ENCODE results near the gene DAGLA. TPM values are rescaled to one million over a fixed set of nuclear protein-coding genes. Genes with fewer than 3 reads are reported as not detected.

The DAGLA gene
- total RNA-seq, 2 donors from 2014 or later, result 7.0 to 9.9 TPM

DNA sequence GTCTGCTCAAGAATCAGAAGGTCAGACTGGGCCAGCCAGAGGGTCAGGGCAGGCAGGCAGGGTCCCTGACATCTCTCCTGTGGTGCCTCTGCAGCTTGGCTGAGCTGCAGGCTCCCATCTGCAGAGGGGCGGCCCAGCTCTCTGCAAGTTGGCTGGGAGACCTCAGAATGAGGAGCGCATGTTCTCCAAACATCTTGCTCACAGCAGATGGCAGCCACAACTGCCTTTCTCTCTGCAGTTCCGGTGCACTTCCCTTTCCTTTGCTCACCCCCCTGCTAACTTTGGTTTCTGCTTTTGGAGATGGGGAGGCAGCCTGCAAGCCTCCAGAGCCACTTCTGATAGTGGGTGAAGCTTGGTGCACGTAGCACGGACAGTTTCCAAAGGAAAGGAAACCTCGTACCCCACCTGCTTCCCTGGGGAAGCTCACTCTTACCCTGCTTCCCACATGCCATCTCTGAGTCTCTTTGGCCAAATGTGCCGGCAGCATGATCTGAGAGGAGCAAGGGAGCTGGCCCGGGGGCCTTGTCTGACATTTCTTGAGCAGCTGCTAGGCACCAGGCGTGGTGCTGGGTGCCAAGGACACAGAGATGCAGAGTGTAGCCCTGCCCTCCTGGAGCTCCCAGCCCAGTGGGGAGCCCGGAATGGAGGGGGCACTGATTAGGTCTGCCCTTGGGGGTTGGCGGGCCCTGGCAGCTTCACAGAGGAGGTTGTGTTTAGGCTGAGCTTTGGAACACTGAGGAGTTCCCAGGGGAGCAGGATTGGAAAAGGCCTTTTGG, 18.2 kb downstream of the DAGLA start:
- Histone ChIP-seq H3K9me3 (no peaks in the 10 kb centered on the region), H3K27me3 (no peaks in the 10 kb centered on the region), H3K36me3 (replicated peaks in 1 of 2; ENCODE audit: insufficient read depth in 1 of 2, low read depth in 2 of 2) (no peaks in the 10 kb centered on the region), H3K4me3 (no peak overlapping the region), H3K4me1 (peaks cover 84% of the 10 kb centered on the region), H3K27ac (peak overlapping the region; percentile 30 to 96 (median 80))
- intact Hi-C loops (cut with DNase I), result no loop called here
- peak in 2 of 4 donors; percentile 36 to 45 for DNase-seq
- TF ChIP-seq CTCF (IDR thresholded peaks at IDR 0.05) (no peak), POLR2A (IDR thresholded peaks at IDR 0.05) (no peak)
- 55 to 59% methylated on average over 10 of the region's 11 CpGs for WGBS, 2 donors
- no peak for ATAC-seq

DNA sequence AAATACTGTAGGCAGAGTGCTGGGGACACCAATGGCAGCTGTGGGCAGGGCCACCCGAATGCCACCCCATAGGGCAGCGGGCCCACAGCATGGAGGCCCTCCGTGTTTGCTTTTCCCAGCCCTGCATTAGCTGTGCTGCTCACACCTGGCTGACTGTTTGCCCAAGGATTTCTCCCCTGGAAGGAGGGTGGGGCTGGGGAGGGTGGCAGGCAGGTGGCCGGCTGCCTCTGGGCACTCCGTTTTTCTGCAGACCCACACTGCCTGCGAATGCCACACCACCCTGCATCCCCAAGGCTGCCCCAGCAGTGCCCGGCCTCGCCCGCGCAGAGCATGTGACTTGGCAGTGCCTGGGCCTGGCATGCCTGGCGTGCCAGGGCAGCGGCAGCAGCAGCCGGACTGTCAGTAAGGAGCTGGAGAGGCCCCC, 19.6 kb downstream of the DAGLA start:
- peaks cover 70% of the 10 kb centered on the region for H3K4me1 ChIP-seq
- DNase-seq, result peak; percentile 76 to 86 (median 84)
- H3K9me3 ChIP-seq, result no peaks in the 10 kb centered on the region
- H3K27ac ChIP-seq, result peak overlapping the region; percentile 75 to 96 (median 82)
- intact Hi-C loops (cut with DNase I), result no loop called here
- H3K36me3 ChIP-seq (replicated peaks in 1 of 2; ENCODE audit: insufficient read depth in 1 of 2, low read depth in 2 of 2), result no peaks in the 10 kb centered on the region
- H3K4me3 ChIP-seq, result no peak overlapping the region
- TF ChIP-seq CTCF (IDR thresholded peaks at IDR 0.05) (no peak), POLR2A (IDR thresholded peaks at IDR 0.05) (peak in 1 of 3 donors; percentile 31)
- 5 to 11% methylated on average over 4 to 13 of the region's 13 CpGs for WGBS, 2 donors
- H3K27me3 ChIP-seq, result no peaks in the 10 kb centered on the region
- peak; percentile 52 for ATAC-seq

DNA sequence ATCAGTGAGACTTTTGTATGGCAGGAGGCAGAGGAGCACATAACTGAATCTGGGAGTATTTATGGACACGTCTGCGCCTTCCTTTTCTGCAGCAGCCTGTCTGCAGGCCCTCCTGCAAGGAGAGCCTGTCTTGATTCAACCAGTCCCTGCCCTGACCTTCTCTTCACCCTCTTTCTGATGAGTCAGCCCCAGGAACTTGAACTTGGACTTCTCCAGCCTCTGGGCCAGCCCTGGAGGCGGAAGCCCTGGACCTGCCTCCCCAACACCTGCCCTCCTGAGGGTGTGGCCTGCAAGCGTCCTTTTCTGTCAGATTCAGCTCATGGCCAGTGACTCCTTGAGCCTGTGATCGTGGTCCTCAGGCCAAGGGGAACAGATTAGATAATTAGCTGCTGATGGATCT, 20.0 kb downstream of the DAGLA start:
- no peaks in the 10 kb centered on the region for H3K27me3 ChIP-seq
- peak; percentile 48 for ATAC-seq
- TF ChIP-seq POLR2A (IDR thresholded peaks at IDR 0.05), result no peak
- TF ChIP-seq CTCF (IDR thresholded peaks at IDR 0.05), result peak in 1 of 7 experiments; percentile 6
- H3K36me3 ChIP-seq (replicated peaks in 1 of 2; ENCODE audit: insufficient read depth in 1 of 2, low read depth in 2 of 2), result no peaks in the 10 kb centered on the region
- no peaks in the 10 kb centered on the region for H3K9me3 ChIP-seq
- H3K4me1 ChIP-seq, result peaks cover 66% of the 10 kb centered on the region
- DNase-seq, result peak; percentile 66 to 89 (median 83)
- WGBS, 2 donors, result 0 to 36% methylated on average over 1 to 5 of the region's 5 CpGs
- H3K27ac ChIP-seq, result peak overlapping the region; percentile 75 to 96 (median 82)
- intact Hi-C loops (cut with DNase I), result no loop called here
- no peak overlapping the region for H3K4me3 ChIP-seq

- peak overlapping the region; percentile 75 to 96 (median 82) for H3K27ac ChIP-seq
- H3K4me3 ChIP-seq, result no peak overlapping the region
- TF ChIP-seq POLR2A (IDR thresholded peaks at IDR 0.05), result no peak
- no peak for TF ChIP-seq CTCF (IDR thresholded peaks at IDR 0.05)
- 77 to 79% methylated on average over 6 to 8 of the region's 8 CpGs for WGBS, 2 donors
- H3K4me1 ChIP-seq, result peaks cover 61% of the 10 kb centered on the region
- H3K27me3 ChIP-seq, result no peaks in the 10 kb centered on the region
- no peaks in the 10 kb centered on the region for H3K36me3 ChIP-seq (replicated peaks in 1 of 2; ENCODE audit: insufficient read depth in 1 of 2, low read depth in 2 of 2)
- intact Hi-C loops (cut with DNase I), result no loop called here
- no peak for ATAC-seq
- DNase-seq, result no peak
- H3K9me3 ChIP-seq, result no peaks in the 10 kb centered on the region
These were observed 20.5 kb downstream of the DAGLA start for GRCh38 chr11:61700720-61701119.
